Esophagus muscularis mucosa (tissue), 4 donors: ENCODE data around the gene FKBP1A. TPM values are rescaled to one million over a fixed set of nuclear protein-coding genes. Genes with fewer than 3 reads are reported as not detected.

Source experiments
- DNase-seq: peaks from one replicate; pipeline ENCODE4 v3.0.0-alpha.2; 2017; ENCODE audit errors: extremely low spot score
- H3K27ac ChIP-seq, 4 donors: fragments of 200-600 bp; sonication (generic); replicated peaks in 1 of 4; 1 replicate in 3 of 4; 2 replicates in 1 of 4; pipeline ENCODE4 v1.5.1; 2016 to 2019; ENCODE audit warnings: mild to moderate bottlenecking in 1 of 4
- H3K27me3 ChIP-seq, 4 donors: fragments of 200-600 bp; sonication (generic); one replicate each; pipeline versions ENCODE4 v1.5.1 to v1.6.0; 2016 to 2019
- H3K36me3 ChIP-seq, 4 donors: fragments of 200-600 bp; sonication (generic); one replicate each; pipeline ENCODE4 v1.5.1; 2016 to 2019
- H3K4me1 ChIP-seq, 4 donors: fragments of 200-600 bp; sonication (generic); one replicate each; pipeline ENCODE4 v1.5.1; 2016 to 2019
- H3K4me3 ChIP-seq, 4 donors: fragments of 200-600 bp; sonication (generic); 1 replicate in 2 of 4; 2 replicates in 2 of 4; pipeline ENCODE4 v1.5.1; 2016 to 2019; ENCODE audit warnings: mild to moderate bottlenecking in 4 of 4, moderate library complexity in 1 of 4
- H3K9me3 ChIP-seq, 4 donors: fragments of 200-600 bp; sonication (generic); 1 replicate in 3 of 4; 2 replicates in 1 of 4; pipeline ENCODE4 v1.5.1; 2016 to 2019
- EP300 ChIP-seq: sonication (generic); formaldehyde crosslinking; IDR thresholded peaks from one replicate; pipeline ENCODE4 v1.6.1; 2017; ENCODE audit warnings: antibody characterized with exemption
- POLR2A ChIP-seq: fragments of 450-650 bp; IDR thresholded peaks from one replicate; pipeline ENCODE4 v1.6.1; 2017; ENCODE audit warnings: antibody characterized with exemption, moderate library complexity, mild to moderate bottlenecking, low read depth
- POLR2AphosphoS5 ChIP-seq, 2 donors: sonication (generic); formaldehyde crosslinking; IDR thresholded peaks; one replicate each; pipeline ENCODE4 v1.6.1; 2017; ENCODE audit warnings: antibody characterized with exemption in 2 of 2
- whole genome bisulfite sequencing: methylation state at CpG from one replicate; pipeline ENCODE4 v1.1.5; 2018; 5-methylcytosine and 5-hydroxymethylcytosine counted together
- intact Hi-C: fragments of 100-400 bp; cut with DNase I; formaldehyde crosslinking; loops from one replicate; pipeline ENCODE4 v1.15.1; 2023
- total RNA-seq, 4 donors: library from RNA; depleted of rRNA; stranded (reverse); fragments of >200 nt; gene quantifications; one replicate each; pipeline versions ENCODE4 v1.1.0 to v1.2.1, GENCODE V29; 2016
- TF ChIP-seq, protein P1 (sequence below), 3 experiments: fragments of 200-600 bp in 2 of 3; fragments of 450-650 bp in 1 of 3; sonication (generic) in 2 of 3; IDR thresholded peaks; one replicate each; pipeline ENCODE4 v1.5.1; 2017 to 2019; ENCODE audit warnings: antibody characterized with exemption in 3 of 3, mild to moderate bottlenecking in 2 of 3, moderate library complexity in 1 of 3

FKBP1A gene
- total RNA-seq, 4 donors from 2014 or later = 84.3 to 99.2 (median 89.8) TPM

DNA sequence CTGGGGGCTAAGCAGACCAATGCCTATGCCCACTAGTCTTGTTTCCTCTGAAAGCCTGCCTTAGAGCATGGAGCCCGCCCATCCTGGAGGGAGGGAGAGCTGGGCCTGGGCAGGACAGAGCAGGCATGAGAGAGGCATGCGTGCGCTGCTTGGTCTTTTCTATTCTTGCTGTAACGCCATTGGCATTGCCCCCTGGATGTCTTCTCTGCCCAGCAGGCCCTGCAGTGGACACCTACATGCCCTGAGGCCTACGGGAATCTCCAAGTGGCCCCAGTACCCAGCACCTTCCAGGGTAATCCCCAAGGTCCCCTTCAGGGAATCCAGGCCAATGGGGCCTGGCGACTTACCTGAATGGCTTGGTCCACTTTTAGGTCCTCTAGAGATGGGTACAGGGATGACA is 72.8 kb downstream of the FKBP1A start:
- Histone ChIP-seq H3K36me3 (no peaks in the 10 kb centered on the region), H3K9me3 (no peaks in the 10 kb centered on the region), H3K27ac (no peak overlapping the region), H3K4me1 (peaks cover 12 to 27% (median 20%) of the 10 kb centered on the region in 4 donors), H3K4me3 (no peak overlapping the region), H3K27me3 (peaks cover 0 to 9% (median 0%) of the 10 kb centered on the region in 4 donors)
- TF ChIP-seq POLR2A = no peak
- TF ChIP-seq EP300 = no peak
- TF ChIP-seq, protein P1, sequence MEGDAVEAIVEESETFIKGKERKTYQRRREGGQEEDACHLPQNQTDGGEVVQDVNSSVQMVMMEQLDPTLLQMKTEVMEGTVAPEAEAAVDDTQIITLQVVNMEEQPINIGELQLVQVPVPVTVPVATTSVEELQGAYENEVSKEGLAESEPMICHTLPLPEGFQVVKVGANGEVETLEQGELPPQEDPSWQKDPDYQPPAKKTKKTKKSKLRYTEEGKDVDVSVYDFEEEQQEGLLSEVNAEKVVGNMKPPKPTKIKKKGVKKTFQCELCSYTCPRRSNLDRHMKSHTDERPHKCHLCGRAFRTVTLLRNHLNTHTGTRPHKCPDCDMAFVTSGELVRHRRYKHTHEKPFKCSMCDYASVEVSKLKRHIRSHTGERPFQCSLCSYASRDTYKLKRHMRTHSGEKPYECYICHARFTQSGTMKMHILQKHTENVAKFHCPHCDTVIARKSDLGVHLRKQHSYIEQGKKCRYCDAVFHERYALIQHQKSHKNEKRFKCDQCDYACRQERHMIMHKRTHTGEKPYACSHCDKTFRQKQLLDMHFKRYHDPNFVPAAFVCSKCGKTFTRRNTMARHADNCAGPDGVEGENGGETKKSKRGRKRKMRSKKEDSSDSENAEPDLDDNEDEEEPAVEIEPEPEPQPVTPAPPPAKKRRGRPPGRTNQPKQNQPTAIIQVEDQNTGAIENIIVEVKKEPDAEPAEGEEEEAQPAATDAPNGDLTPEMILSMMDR (IDR thresholded peaks at IDR 0.05) = no peak
- TF ChIP-seq POLR2AphosphoS5 (IDR thresholded peaks at IDR 0.05) = no peak
- intact Hi-C loops = no loop called here
- DNase-seq = no peak
- WGBS = 86% methylated on average over 6 of the region's 6 CpGs

DNA sequence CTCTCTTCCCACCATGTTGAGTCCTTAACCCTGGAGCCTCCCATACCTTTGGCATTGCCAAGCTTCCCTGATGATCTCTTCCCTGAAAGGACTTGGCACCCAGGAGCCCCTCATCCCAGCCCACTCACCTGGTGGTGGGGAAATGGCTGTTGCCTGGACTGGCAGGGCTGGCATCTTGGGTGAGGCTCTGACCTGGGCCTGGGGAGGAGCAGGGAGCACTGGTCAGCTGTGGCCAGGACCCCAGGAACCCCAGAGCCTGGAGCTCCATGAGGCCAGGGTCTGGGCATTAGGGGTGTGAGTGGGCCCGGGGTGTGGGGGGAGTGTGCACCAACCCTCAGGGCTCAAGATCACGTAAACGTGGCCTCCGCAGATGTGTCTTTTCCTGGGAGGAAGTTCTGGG is 73.4 kb downstream of the FKBP1A start:
- no peak for DNase-seq
- Histone ChIP-seq H3K36me3 (no peaks in the 10 kb centered on the region), H3K27me3 (peaks cover 0 to 9% (median 0%) of the 10 kb centered on the region in 4 donors), H3K4me3 (no peak overlapping the region), H3K27ac (no peak overlapping the region), H3K4me1 (peaks cover 7 to 21% (median 16%) of the 10 kb centered on the region in 4 donors), H3K9me3 (no peaks in the 10 kb centered on the region)
- intact Hi-C loops = no loop called here
- WGBS = 94% methylated on average over 2 of the region's 4 CpGs
- TF ChIP-seq POLR2A (no peak), EP300 (no peak), POLR2AphosphoS5 (IDR thresholded peaks at IDR 0.05) (no peak)
- TF ChIP-seq, protein P1 (IDR thresholded peaks at IDR 0.05) = no peak

GRCh38 chr20:1319051-1319450 is 73.8 kb downstream of the FKBP1A start:
- TF ChIP-seq POLR2AphosphoS5 (IDR thresholded peaks at IDR 0.05) = no peak
- no peak for TF ChIP-seq EP300
- TF ChIP-seq POLR2A = no peak
- TF ChIP-seq, protein P1 (IDR thresholded peaks at IDR 0.05) = no peak
- 81% methylated on average over 4 of the region's 4 CpGs for WGBS
- no peak overlapping the region for H3K27ac ChIP-seq
- intact Hi-C loops = no loop called here
- no peak for DNase-seq
- H3K9me3 ChIP-seq = no peaks in the 10 kb centered on the region
- peaks cover 3 to 18% (median 14%) of the 10 kb centered on the region in 4 donors for H3K4me1 ChIP-seq
- peaks cover 0 to 9% (median 0%) of the 10 kb centered on the region in 4 donors for H3K27me3 ChIP-seq
- H3K36me3 ChIP-seq = no peaks in the 10 kb centered on the region
- H3K4me3 ChIP-seq = no peak overlapping the region

Other genes starting within 250 kb of the FKBP1A start
- 1 to 10 TPM in 2 of 4 donors, under 1 TPM in 2; 0.71 to 2.1 (median 1.2) TPM for gene TMEM74B, start 208.1 kb downstream of the FKBP1A start, total RNA-seq
- gene C20orf202, start 189.6 kb downstream of the FKBP1A start, total RNA-seq = under 1 TPM in 2 of 4 donors, not detected in 2; 0.17 to 0.52 TPM
- gene RAD21L1, start 167.0 kb downstream of the FKBP1A start, total RNA-seq = not detected
- gene SNPH, start 126.8 kb downstream of the FKBP1A start, total RNA-seq = 10 to 100 TPM in 3 of 4 donors, 1 to 10 TPM in 1; 9.6 to 29.5 (median 17.3) TPM
- gene SDCBP2, start 63.9 kb downstream of the FKBP1A start, total RNA-seq = 1 to 10 TPM; 2.1 to 6.2 (median 4.1) TPM
- 10 to 100 TPM; 33.6 to 62.4 (median 43.6) TPM for gene NSFL1C, start 73.8 kb upstream of the FKBP1A start, total RNA-seq
- 1 to 10 TPM; 4.7 to 8.1 (median 6.2) TPM for gene SIRPB2, start 98.4 kb upstream of the FKBP1A start, total RNA-seq
- gene SIRPD, start 164.7 kb upstream of the FKBP1A start, total RNA-seq = not detected
- 1 to 10 TPM in 3 of 4 donors, under 1 TPM in 1; under 0.01 to 4.0 (median 3.1) TPM for gene SIRPB1, start 227.0 kb upstream of the FKBP1A start, total RNA-seq